GM12891 (cell line): ENCODE data around the gene HACD1.
"Not testable (repeated sequence)": the region's sequence is repeated elsewhere in the genome, so short reads cannot be mapped to it uniquely, and the experiment has no call there.

Experiments used
- DNase-seq: peaks from one replicate; pipeline ENCODE4 v3.0.0; 2011; ENCODE audit warnings: low spot score; ENCODE audit not compliant: insufficient read length
- FAIRE-seq: peaks from 2 replicates; lab custom pipeline; 2011; peaks lifted over from hg19 to GRCh38; lab: Jason Lieb, UNC
- PAX5 ChIP-seq: IDR thresholded peaks from 2 replicates; pipeline ENCODE4 v1.6.1; 2011; ENCODE audit warnings: low read length, moderate library complexity, mild to moderate bottlenecking; ENCODE audit not compliant: insufficient read depth, severe bottlenecking
- POLR2A ChIP-seq: IDR thresholded peaks from 2 replicates; pipeline ENCODE4 v1.6.1; 2011; ENCODE audit warnings: low read depth, low read length, control low read depth
- POLR2AphosphoS5 ChIP-seq: IDR thresholded peaks from 2 replicates; pipeline ENCODE4 v1.6.1; 2011; ENCODE audit warnings: low read depth, low read length, control low read depth
- POU2F2 ChIP-seq: IDR thresholded peaks from 2 replicates; pipeline ENCODE4 v1.6.1; 2011; ENCODE audit warnings: low read depth, mild to moderate bottlenecking, control low read depth, low read length, moderate library complexity
- SPI1 ChIP-seq: IDR thresholded peaks from 2 replicates; pipeline ENCODE4 v1.6.1; 2011; ENCODE audit warnings: low read depth, low read length, control low read depth
- TAF1 ChIP-seq: IDR thresholded peaks from 2 replicates; pipeline ENCODE4 v1.6.1; 2011; ENCODE audit warnings: low read depth, low read length, control low read depth

HACD1 gene

DNA sequence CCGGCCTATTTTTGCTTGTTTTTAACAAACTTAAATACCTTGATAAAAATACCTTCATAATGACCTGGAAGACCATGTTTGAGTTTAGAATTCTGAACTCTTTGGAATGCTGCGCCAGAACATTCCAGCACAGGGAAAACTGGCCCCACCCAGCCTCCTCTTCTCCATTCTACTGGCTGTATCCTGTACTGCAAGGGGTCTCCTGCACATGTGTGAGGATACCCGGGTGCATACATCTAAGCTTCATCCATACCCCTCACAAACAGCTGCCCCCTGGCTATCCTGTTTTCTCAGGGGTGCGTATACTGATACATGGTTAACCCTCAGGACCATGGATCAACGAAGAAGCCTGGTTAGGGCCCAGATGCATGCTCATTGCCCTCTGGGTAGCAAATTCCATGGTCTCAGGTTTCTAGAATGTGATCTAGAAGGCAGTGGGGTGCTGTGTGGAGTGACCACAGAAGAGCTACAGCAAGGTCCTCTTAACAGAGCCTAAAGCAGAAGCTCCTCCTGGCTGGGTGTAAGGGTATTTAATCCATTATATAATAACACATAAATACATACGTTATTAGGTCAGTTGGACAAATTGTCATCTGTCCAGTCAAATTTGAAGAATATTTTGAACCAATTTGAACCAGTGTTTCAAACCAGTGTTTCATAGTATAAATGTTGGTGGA lies 26.1 kb downstream of the HACD1 start:
- DNase-seq (no peak), FAIRE-seq (no peak)
- TF ChIP-seq SPI1 (no peak), POLR2AphosphoS5 (no peak), PAX5 (no peak), TAF1 (no peak), POU2F2 (no peak), POLR2A (no peak)

DNA sequence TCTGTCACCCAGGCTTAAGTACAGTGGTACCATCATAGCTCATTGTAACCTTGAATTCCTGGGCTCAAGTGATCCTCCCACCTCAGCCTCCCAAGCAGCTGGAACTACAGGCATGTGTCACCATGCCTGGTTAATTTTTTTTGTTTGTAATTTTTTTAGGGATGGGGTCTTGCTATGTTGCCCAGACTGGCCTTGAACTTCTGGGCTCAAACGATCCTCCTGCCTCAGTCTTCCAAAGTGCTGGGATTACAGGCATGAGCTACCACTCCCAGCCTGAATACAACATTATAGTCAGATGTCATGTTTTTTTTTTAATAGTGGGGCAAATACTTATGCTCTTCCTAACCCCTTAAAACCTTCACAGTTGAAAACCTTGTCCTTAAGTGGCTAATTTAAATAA lies 27.9 kb downstream of the HACD1 start:
- not testable (repeated sequence) for DNase-seq, FAIRE-seq

DNA sequence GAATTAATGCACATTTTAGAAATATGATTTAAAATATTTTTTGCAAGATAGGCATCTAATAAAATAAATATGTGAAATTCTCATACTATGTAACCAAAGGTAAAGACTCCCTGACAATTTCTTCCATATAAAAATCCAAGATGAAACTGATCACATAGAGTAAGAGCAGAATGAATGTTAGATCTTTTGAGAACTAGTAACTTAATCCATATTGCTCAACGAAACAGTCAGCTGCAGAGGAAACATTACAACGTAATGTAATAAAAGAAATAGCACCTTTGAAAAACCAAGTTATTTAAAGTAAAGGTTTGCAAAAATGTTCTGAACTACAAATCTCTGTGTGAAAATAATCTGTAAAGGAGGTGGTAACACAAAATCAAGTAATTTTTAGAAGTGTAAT lies 28.8 kb downstream of the HACD1 start:
- DNase-seq: no peak
- FAIRE-seq: no peak
- TF ChIP-seq POLR2A: no peak
- no peak for TF ChIP-seq TAF1
- TF ChIP-seq SPI1: no peak
- no peak for TF ChIP-seq POLR2AphosphoS5
- no peak for TF ChIP-seq POU2F2
- no peak for TF ChIP-seq PAX5

DNA sequence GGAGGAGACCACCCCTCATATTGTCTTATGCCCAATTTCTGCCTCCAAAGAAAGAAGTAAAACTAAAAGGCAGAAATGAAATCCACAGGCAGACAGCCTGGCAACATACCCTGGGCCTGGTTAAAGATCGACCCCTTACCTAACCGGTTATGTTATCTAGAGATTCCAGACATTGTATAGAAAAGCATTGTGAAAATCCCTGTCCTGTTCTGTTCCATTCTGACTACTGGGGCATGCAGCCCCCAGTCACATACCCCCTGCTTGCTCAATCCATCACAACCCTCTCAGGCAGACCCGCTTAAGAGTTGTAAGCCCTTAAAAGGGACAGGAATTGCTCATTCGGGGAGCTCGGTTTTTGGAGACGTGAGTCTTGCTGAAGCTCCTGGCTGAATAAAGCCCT lies 29.9 kb downstream of the HACD1 start:
- FAIRE-seq, DNase-seq: not testable (repeated sequence)

DNA sequence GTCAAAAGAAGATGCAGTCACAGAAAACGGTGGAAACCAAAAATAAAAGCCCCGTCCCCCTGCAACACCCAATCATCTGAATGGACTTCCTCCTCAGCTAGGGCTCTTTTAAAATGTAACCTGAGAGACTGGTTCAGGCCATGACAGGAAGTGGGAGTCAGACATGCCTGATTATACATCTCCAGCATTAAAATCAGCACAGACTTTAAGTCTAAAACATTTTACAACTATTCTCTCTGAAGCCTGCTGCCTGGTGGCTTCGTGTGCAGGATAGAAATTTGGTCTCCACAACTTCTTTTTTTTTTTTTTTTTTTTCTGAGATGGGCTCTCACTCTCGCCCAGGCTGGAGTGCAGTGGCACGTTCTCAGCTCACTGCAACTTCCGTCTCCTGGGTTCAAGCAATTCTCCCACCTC lies 30.3 kb downstream of the HACD1 start:
- FAIRE-seq: peak; percentile 67
- TF ChIP-seq TAF1 (no peak), SPI1 (peak; percentile 57), POLR2A (no peak)
- DNase-seq: no peak

DNA sequence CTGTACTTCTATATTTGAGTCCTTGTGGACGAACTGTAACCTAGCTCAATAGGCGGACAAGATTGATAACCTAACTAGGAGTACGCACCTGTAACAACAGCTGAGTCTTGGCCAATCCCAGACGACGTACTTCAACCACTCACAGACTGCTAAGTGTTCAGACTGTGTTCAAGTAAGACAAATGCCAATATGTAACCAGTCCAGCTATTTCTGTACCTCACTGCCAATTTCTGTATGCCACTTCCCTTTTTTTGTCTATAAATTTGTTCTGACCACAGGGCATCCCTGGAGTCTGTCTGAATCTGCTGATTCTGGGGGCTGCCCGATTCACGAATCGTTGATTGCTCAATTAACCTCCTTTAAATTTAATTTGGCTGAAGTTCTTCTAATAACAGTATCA lies 32.2 kb downstream of the HACD1 start:
- peak; percentile 90 for FAIRE-seq

DNA sequence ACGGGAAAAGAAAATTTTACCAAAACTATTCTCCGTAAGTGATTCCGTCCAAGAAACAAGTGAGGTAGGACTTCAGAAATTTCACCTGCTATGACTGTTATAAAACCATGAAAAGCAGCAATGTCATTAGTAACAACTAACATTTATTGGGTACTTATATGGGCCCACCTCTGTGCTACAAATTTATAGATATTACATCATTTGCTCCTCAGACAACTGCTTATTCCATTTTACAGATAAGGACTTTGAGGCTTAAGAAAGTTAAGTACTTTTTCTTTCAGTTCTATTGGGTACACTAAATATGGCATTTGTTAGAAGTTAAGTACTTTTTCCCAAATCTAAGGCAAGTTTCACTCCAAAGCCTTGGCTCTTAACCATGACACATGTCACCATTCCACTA lies 36.3 kb downstream of the HACD1 start:
- no peak for TF ChIP-seq POLR2AphosphoS5
- no peak for TF ChIP-seq POU2F2
- TF ChIP-seq TAF1: no peak
- no peak for TF ChIP-seq POLR2A
- no peak for TF ChIP-seq PAX5
- TF ChIP-seq SPI1: no peak
- DNase-seq (no peak), FAIRE-seq (no peak)

More for the DNA sequence above, 32.2 kb downstream of the HACD1 start:
- no peak for DNase-seq
- TF ChIP-seq SPI1 (peak; percentile 88), POLR2AphosphoS5 (no peak), PAX5 (no peak), POU2F2 (no peak), TAF1 (no peak), POLR2A (no peak)

DNA sequence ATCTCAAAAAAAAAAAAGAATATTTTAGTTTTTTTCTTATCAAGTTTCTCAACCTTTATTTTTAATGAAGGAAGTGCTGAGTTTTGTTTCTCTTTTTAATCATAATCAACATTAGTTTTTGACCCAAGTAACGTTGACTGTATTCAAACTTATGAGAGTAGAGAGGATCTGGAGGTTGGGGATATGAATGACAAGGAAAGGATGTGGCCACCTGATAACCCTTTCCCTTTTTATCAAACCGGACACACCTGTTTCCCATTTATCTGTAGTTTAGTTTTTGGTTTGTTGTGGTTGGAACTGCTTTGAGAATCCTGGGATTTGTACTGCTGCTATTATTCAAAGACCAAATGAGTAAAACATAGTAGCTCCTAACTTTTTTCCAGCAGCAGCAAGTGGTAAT lies 38.6 kb downstream of the HACD1 start:
- no peak for TF ChIP-seq POLR2AphosphoS5
- TF ChIP-seq SPI1: no peak
- no peak for FAIRE-seq
- no peak for DNase-seq

DNA sequence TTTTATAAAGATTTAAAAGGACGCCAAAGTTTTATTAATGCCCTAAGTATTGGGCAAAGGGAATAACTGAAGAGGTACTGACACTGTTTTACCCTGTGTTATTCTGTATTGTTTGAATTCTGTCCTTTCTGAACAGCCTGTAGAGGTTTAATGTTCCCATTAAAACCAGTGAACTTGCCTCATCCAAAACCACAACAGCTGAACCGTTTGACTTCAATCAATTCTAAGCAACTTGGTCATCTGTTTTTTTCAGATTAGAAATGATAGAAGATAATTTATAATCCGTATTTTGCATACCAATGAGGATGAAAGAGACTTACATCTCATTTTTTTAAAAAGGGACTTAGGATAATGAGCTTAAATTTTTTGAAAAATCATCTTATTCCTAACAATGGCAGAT lies 40.4 kb downstream of the HACD1 start:
- TF ChIP-seq POLR2AphosphoS5 (no peak), PAX5 (no peak), SPI1 (no peak), TAF1 (no peak), POU2F2 (no peak), POLR2A (no peak)
- FAIRE-seq (no peak), DNase-seq (no peak)

DNA sequence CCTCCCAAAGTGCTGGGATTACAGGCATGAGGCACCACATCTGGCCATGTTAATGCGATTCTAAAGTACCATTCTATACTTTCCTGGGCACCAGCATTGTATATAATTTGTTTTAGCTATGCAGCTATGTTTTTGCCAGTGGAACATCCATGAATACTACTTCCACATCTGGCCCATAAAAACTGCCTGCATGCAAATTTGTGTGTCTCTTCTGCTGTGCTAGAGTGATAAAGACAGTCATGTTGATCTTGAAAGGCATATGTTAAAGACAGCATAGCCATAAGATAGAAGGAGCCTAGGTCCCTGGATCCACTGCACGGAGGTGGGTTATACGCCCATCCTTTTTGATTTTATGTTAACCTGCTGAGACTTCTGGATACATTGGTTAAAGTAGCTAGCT lies 52.3 kb downstream of the HACD1 start:
- TF ChIP-seq POLR2AphosphoS5 (no peak), SPI1 (no peak), PAX5 (no peak)
- DNase-seq (no peak), FAIRE-seq (no peak)

DNA sequence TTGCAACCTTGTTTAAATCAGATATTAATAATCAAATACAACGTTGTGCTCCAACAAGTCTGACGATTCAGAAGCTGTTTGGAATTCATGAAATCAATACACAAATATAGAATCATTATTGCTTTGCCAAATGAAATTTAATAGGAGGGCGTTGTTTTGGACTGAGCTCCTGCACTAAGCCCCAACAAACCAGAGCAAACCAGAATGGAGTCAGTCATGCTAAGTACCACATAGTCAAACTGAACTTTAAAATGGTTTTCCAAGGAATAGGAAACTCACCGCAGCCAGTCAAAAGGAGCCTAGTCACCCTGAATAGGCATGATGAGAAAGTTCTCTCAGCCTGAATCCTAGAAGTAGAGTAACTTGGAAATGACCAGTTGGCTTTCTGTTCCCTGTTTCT lies 53.7 kb downstream of the HACD1 start:
- FAIRE-seq (no peak), DNase-seq (no peak)
- TF ChIP-seq POLR2A (no peak), SPI1 (no peak), PAX5 (no peak), POU2F2 (no peak), TAF1 (no peak), POLR2AphosphoS5 (no peak)
